Mesenchymal stem cell (in vitro differentiated cells and primary cell): Measurements from ENCODE around the gene RUBCN.

Experiments used
- DNase-seq: peaks from one replicate; pipeline ENCODE4 v3.0.0-alpha.2; 2013
- H2AFZ ChIP-seq: one replicate; pipeline ENCODE4 v1.6.1; 2013; ENCODE audit warnings: low read depth, mild to moderate bottlenecking, control low read depth, inconsistent platforms, low read length, moderate library complexity
- H2AK5ac ChIP-seq: 2 replicates; pipeline ENCODE4 v1.6.1; 2013; ENCODE audit warnings: low read length, moderate library complexity, mild to moderate bottlenecking, inconsistent platforms; ENCODE audit not compliant: severe bottlenecking
- H2BK120ac ChIP-seq: one replicate; pipeline ENCODE4 v1.6.1; 2013; ENCODE audit warnings: low read depth, mild to moderate bottlenecking, inconsistent platforms, low read length, moderate library complexity
- H2BK12ac ChIP-seq, 2 experiments: one replicate each; pipeline ENCODE4 v1.6.1; 2013; ENCODE audit warnings: inconsistent platforms in 2 of 2, low read length in 2 of 2, mild to moderate bottlenecking in 2 of 2, moderate library complexity in 2 of 2, control low read depth in 1 of 2
- H2BK15ac ChIP-seq: one replicate; pipeline ENCODE4 v1.6.1; 2013; ENCODE audit warnings: mild to moderate bottlenecking, low read depth, inconsistent platforms; ENCODE audit not compliant: poor library complexity, severe bottlenecking
- H2BK5ac ChIP-seq: 2 replicates; pipeline ENCODE4 v1.6.1; 2013; ENCODE audit warnings: low read depth, mild to moderate bottlenecking, low read length, control low read depth, inconsistent platforms; ENCODE audit not compliant: poor library complexity, severe bottlenecking
- H3K14ac ChIP-seq, 2 experiments: one replicate each; pipeline ENCODE4 v1.6.1; 2013; ENCODE audit warnings: inconsistent platforms in 2 of 2, low read length in 2 of 2, control low read depth in 1 of 2, mild to moderate bottlenecking in 1 of 2, moderate library complexity in 1 of 2
- H3K18ac ChIP-seq, 2 experiments: one replicate each; pipeline ENCODE4 v1.6.1; 2013; ENCODE audit warnings: inconsistent platforms in 2 of 2, low read length in 2 of 2, control low read depth in 1 of 2, low read depth in 1 of 2, mild to moderate bottlenecking in 1 of 2
- H3K23ac ChIP-seq, 2 experiments: one replicate each; pipeline ENCODE4 v1.6.1; 2013; ENCODE audit warnings: inconsistent platforms in 2 of 2, low read length in 2 of 2, mild to moderate bottlenecking in 2 of 2, moderate library complexity in 2 of 2, control low read depth in 1 of 2
- H3K27ac ChIP-seq: 2 replicates; pipeline ENCODE4 v1.5.1; 2013; ENCODE audit warnings: mild to moderate bottlenecking, moderate library complexity, low read length, control low read depth, inconsistent platforms; ENCODE audit not compliant: poor library complexity, severe bottlenecking
- H3K27me3 ChIP-seq, 2 experiments: 2 replicates each; pipeline versions ENCODE4 v1.6.1 to v1.7.0; 2013; ENCODE audit warnings: low read length in 2 of 2, mild to moderate bottlenecking in 2 of 2, moderate library complexity in 2 of 2, control low read depth in 1 of 2, inconsistent platforms in 1 of 2; ENCODE audit not compliant: control insufficient read depth in 1 of 2, insufficient read depth in 1 of 2
- H3K36me3 ChIP-seq, 2 experiments: 2 replicates each; pipeline versions ENCODE4 v1.6.1 to v1.7.0; 2013; ENCODE audit warnings: low read length in 2 of 2, control low read depth in 1 of 2, inconsistent platforms in 1 of 2, low read depth in 1 of 2, mild to moderate bottlenecking in 1 of 2; ENCODE audit not compliant: insufficient read depth in 2 of 2, control insufficient read depth in 1 of 2
- H3K4ac ChIP-seq, 2 experiments: one replicate each; pipeline ENCODE4 v1.6.1; 2013; ENCODE audit warnings: inconsistent platforms in 2 of 2, low read length in 2 of 2, mild to moderate bottlenecking in 2 of 2, moderate library complexity in 2 of 2, control low read depth in 1 of 2, low read depth in 1 of 2
- H3K4me1 ChIP-seq: 2 replicates; pipeline ENCODE4 v1.6.1; 2013; ENCODE audit warnings: low read depth, low read length, control low read depth; ENCODE audit not compliant: control insufficient read depth, insufficient read depth
- H3K4me2 ChIP-seq: 2 replicates; pipeline ENCODE4 v1.6.1; 2013; ENCODE audit warnings: low read length, mild to moderate bottlenecking, inconsistent platforms; ENCODE audit not compliant: poor library complexity, severe bottlenecking
- H3K4me3 ChIP-seq, 2 experiments: 2 replicates each; pipeline versions ENCODE4 v1.5.1 to v1.7.0; 2013; ENCODE audit warnings: low read length in 2 of 2, mild to moderate bottlenecking in 2 of 2, control low read depth in 1 of 2, low read depth in 1 of 2; ENCODE audit not compliant: insufficient read depth in 1 of 2
- H3K79me1 ChIP-seq: replicated peaks from 2 replicates; pipeline ENCODE4 v1.6.1; 2013; ENCODE audit warnings: mild to moderate bottlenecking, control low read depth, low read length, inconsistent platforms; ENCODE audit not compliant: poor library complexity, severe bottlenecking
- H3K9ac ChIP-seq: 2 replicates; pipeline ENCODE4 v1.7.0; 2013; ENCODE audit warnings: mild to moderate bottlenecking, low read length, moderate library complexity
- H3K9me3 ChIP-seq: 2 replicates; pipeline ENCODE4 v1.7.0; 2013; ENCODE audit warnings: mild to moderate bottlenecking, low read length; ENCODE audit not compliant: control insufficient read depth
- H4K8ac ChIP-seq: one replicate; pipeline ENCODE4 v1.6.1; 2013; ENCODE audit warnings: inconsistent platforms, mild to moderate bottlenecking, low read length, moderate library complexity
- H4K91ac ChIP-seq: one replicate; pipeline ENCODE4 v1.6.1; 2013; ENCODE audit warnings: mild to moderate bottlenecking, low read length, inconsistent platforms
- WGBS: methylation state at CpG from one replicate; pipeline ENCODE4 v1.1.7; 2013; ENCODE audit warnings: mixed read lengths; 5-methylcytosine and 5-hydroxymethylcytosine counted together

Gene RUBCN

GRCh38 chr3:197749601-197750395 is 13.1 kb upstream of the RUBCN start, which contains the start of gene FYTTD1:
FYTTD1 (plus strand) TSS chr3:197749883; CDS start chr3:197749972, 89 bp downstream.
- no peaks in the 10 kb centered on the region for H3K79me1 ChIP-seq
- peak within 1 kb of the TSS; percentile 78 for H3K27ac ChIP-seq
- H2BK5ac ChIP-seq: peak within 1 kb of the TSS; percentile 87
- H2AK5ac ChIP-seq: no peak within 1 kb of the TSS
- under 1% methylated on average over 79 of the region's 104 CpGs for WGBS
- H2AFZ ChIP-seq: peak within 1 kb of the TSS; percentile 93
- peak within 1 kb of the TSS; percentile 60 to 73 for H3K4ac ChIP-seq
- peak within 1 kb of the TSS; percentile 88 to 95 for H3K4me3 ChIP-seq
- no peaks in the 10 kb centered on the region for H3K9me3 ChIP-seq
- peak within 1 kb of the TSS; percentile 64 for H2BK120ac ChIP-seq
- no peak within 1 kb of the TSS for H2BK15ac ChIP-seq
- H3K14ac ChIP-seq: peak within 1 kb of the TSS; percentile 30 to 47
- peak within 1 kb of the TSS; percentile 94 for H4K8ac ChIP-seq
- no peaks in the 10 kb centered on the region for H3K36me3 ChIP-seq
- H3K4me2 ChIP-seq: peak within 1 kb of the TSS; percentile 81
- peak within 1 kb of the TSS; percentile 84 to 85 for H3K18ac ChIP-seq
- peak within 1 kb of the TSS; percentile 88 for H3K9ac ChIP-seq
- no peaks in the 10 kb centered on the region for H3K27me3 ChIP-seq
- H3K23ac ChIP-seq: peak within 1 kb of the TSS in 1 of 2 experiments; percentile 67
- no peak within 1 kb of the TSS for H2BK12ac ChIP-seq
- peak within 1 kb of the TSS; percentile 59 for H4K91ac ChIP-seq
- peak; percentile 88 for DNase-seq
- H3K4me1 ChIP-seq: peaks cover 10% of the 10 kb centered on the region

GRCh38 chr3:197749315-197749600 is 12.6 kb upstream of the RUBCN start:
- H3K18ac ChIP-seq: peak overlapping the region; percentile 4 to 75
- H2BK12ac ChIP-seq: no peak overlapping the region
- peak; percentile 70 for DNase-seq
- H4K8ac ChIP-seq: peak overlapping the region; percentile 41
- peak overlapping the region; percentile 8 for H4K91ac ChIP-seq
- no peaks in the 10 kb centered on the region for H3K27me3 ChIP-seq
- no peaks in the 10 kb centered on the region for H3K79me1 ChIP-seq
- WGBS: 2% methylated on average over 18 of the region's 18 CpGs
- peak overlapping the region; percentile 88 to 95 for H3K4me3 ChIP-seq
- H2BK5ac ChIP-seq: no peak overlapping the region
- H2BK120ac ChIP-seq: no peak overlapping the region
- peaks cover 7% of the 10 kb centered on the region for H3K4me1 ChIP-seq
- peak overlapping the region; percentile 93 for H2AFZ ChIP-seq
- no peak overlapping the region for H2BK15ac ChIP-seq
- no peaks in the 10 kb centered on the region for H3K36me3 ChIP-seq
- H3K9me3 ChIP-seq: no peaks in the 10 kb centered on the region
- no peak overlapping the region for H3K4ac ChIP-seq
- peak overlapping the region; percentile 88 for H3K9ac ChIP-seq
- H3K4me2 ChIP-seq: peak overlapping the region; percentile 65
- H3K27ac ChIP-seq: peak overlapping the region; percentile 11
- H3K23ac ChIP-seq: peak overlapping the region in 1 of 2 experiments; percentile 20
- H2AK5ac ChIP-seq: no peak overlapping the region
- H3K14ac ChIP-seq: peak overlapping the region in 1 of 2 experiments; percentile 30

GRCh38 chr3:197748597-197749314 is 12.1 kb upstream of the RUBCN start:
- Histone ChIP-seq H3K4me1 (peaks cover 7% of the 10 kb centered on the region), H3K4ac (no peak overlapping the region), H4K91ac (peak overlapping the region; percentile 8), H3K4me3 (peak overlapping the region; percentile 88 to 95), H3K9me3 (no peaks in the 10 kb centered on the region), H3K36me3 (no peaks in the 10 kb centered on the region), H2BK15ac (no peak overlapping the region), H2BK120ac (no peak overlapping the region), H3K27ac (no peak overlapping the region), H3K79me1 (no peaks in the 10 kb centered on the region), H4K8ac (peak overlapping the region; percentile 41), H3K23ac (peak overlapping the region in 1 of 2 experiments; percentile 20), H3K14ac (no peak overlapping the region), H2AFZ (peak overlapping the region; percentile 93), H3K4me2 (peak overlapping the region; percentile 65), H3K9ac (peak overlapping the region; percentile 88), H2AK5ac (no peak overlapping the region), H2BK5ac (no peak overlapping the region), H3K27me3 (no peaks in the 10 kb centered on the region), H2BK12ac (no peak overlapping the region), H3K18ac (peak overlapping the region; percentile 4 to 75)
- WGBS: 67% methylated on average over 10 of the region's 12 CpGs
- no peak for DNase-seq

DNA sequence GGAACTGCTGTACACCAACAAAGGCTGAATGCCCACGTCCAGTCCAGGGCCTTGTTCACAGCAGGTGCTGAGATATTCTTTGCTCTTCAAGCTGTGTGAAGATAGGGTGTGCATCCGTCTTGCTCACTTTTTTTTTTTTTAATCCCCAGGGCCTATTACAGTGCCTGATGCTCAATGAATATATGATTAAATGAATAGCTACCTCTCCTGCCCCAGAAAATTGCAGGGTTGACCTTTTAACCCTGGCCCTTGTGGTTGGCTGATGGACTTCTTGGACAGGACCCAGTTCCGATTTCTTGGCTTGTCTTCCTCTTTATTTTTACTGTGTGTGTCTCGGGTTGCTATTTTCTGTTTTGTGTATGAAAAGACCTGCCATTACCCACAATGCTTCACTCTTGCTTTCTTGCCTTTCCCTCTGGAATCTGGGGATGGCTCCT is 10.1 kb upstream of the RUBCN start:
- Histone ChIP-seq H4K8ac (no peak overlapping the region), H3K4me1 (peaks cover 4% of the 10 kb centered on the region), H3K27ac (no peak overlapping the region), H2BK15ac (no peak overlapping the region), H2BK12ac (no peak overlapping the region), H3K9ac (no peak overlapping the region), H3K4me2 (no peak overlapping the region), H3K27me3 (no peaks in the 10 kb centered on the region), H3K9me3 (no peaks in the 10 kb centered on the region), H2AK5ac (no peak overlapping the region), H4K91ac (no peak overlapping the region), H3K14ac (no peak overlapping the region), H3K18ac (no peak overlapping the region), H3K4me3 (no peak overlapping the region), H2AFZ (no peak overlapping the region), H3K36me3 (no peaks in the 10 kb centered on the region), H3K4ac (no peak overlapping the region), H2BK120ac (no peak overlapping the region), H3K79me1 (no peaks in the 10 kb centered on the region), H2BK5ac (no peak overlapping the region), H3K23ac (no peak overlapping the region)
- DNase-seq: no peak
- WGBS: 65% methylated on average over 2 of the region's 4 CpGs
